Muscle of arm (tissue), 12 donors: Measurements from ENCODE around the gene PLIN5. TPM values are rescaled to one million over a fixed set of nuclear protein-coding genes. Genes with fewer than 3 reads are reported as not detected.

ENCODE experiments used
- DNase-seq: peaks from one replicate; pipeline ENCODE4 v3.0.0-alpha.2; 2013
- polyA plus RNA-seq, 12 donors: library from polyadenylated mRNA; unstranded; fragments of 120-200 nt; gene quantifications; one replicate each; pipeline ENCODE4 v1.2.1, GENCODE V29; 2013; ENCODE audit not compliant: insufficient read length in 12 of 12

Gene PLIN5
- polyA plus RNA-seq, 12 donors, result 0.61 to 3.7 (median 2.5) TPM; not detected in 2

DNA sequence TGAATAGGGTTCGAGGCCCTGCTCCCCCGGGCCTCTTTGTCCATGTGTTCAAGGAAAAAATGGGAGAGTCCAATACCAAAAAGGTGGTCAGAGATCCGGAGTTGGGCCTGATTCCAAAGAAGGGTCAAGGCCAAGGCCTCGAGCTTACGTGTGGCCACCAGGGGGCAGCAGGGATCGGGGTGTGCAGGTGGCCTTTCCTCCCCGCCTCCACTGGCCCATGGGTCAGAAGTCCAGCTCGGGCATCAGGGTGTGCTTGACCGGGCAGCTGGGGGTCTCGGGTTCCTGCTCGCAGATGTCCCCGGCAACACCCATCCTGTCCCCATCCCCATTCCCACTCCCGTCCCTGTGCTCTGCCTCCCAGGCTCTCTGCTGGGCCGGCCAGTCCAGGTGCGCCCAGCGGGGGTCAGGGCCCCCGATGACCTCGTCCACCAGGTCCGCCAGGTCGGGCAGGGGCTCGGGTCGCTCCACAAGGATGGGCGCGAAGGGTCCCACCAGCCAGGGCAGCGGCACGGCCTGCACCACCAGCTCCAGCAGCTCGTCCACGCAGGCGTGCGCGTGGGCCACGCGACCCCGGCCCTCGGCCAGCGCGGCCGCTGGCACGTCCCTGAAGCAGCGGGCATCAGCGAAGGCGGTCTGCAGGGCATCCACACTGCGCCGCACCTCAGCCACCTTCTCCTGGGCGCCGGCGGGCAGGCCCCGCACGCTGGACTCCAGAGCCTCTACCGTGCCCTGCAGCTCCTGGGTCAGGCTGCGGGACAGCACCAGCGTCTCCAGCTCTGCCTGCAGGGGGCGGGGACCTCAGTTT, 11.5 kb downstream of the PLIN5 start:
- DNase-seq, result no peak

GRCh38 chr19:4522291-4523002, 12.6 kb downstream of the PLIN5 start:
- no peak for DNase-seq

DNA sequence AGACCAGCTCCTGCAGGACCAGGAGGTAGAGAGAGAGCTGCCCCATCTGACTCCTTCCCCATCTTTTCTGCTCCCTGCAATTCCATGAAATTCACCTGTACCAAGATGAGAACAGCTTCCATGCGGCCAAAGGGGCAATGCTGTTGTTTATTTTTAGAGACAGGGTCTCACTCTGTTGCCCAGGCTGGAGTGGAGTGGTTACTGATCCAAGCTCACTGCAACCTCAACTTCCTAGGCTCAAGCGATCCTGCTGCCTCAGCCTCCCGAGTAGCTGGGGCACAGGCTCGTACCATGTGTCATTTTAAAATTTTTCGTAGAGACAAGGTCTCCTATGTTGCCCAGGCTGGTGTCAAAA, 13.2 kb downstream of the PLIN5 start:
- DNase-seq, result no peak

DNA sequence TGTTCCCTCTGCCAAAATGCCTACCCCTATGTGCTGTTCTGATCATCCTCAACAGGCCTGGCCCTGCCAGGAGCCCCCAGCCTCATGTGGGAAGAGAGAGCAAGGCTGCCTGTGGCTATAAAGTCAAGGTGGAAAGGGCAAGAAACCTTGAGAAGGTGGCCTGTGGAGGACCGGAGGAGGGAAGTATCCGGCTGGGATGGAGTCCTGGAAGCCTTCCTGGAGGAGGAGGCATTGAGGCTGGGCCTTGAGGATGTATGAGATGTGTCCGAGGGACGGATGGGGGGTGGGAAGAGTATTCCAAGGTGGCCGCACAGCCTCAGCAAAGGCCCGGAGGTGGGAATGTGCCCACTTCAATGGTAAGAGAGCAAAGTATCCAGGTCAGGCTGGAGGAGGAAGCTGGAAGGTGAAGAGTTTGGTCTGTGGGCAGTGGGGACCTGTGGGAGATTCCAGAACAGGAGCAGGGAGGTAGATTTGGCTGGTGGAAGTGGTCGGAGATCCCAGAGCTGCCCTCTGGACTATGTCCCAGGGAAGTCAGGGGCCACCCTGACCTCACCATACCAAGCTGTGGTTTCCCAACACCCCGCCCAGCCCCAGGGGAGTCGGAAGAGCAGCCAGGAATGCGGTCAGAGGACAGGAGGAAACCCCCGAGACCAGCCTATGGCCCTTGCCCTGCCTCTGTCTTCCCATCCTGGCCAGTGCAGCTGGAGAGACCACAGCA, 13.7 kb downstream of the PLIN5 start:
- DNase-seq, result no peak

DNA sequence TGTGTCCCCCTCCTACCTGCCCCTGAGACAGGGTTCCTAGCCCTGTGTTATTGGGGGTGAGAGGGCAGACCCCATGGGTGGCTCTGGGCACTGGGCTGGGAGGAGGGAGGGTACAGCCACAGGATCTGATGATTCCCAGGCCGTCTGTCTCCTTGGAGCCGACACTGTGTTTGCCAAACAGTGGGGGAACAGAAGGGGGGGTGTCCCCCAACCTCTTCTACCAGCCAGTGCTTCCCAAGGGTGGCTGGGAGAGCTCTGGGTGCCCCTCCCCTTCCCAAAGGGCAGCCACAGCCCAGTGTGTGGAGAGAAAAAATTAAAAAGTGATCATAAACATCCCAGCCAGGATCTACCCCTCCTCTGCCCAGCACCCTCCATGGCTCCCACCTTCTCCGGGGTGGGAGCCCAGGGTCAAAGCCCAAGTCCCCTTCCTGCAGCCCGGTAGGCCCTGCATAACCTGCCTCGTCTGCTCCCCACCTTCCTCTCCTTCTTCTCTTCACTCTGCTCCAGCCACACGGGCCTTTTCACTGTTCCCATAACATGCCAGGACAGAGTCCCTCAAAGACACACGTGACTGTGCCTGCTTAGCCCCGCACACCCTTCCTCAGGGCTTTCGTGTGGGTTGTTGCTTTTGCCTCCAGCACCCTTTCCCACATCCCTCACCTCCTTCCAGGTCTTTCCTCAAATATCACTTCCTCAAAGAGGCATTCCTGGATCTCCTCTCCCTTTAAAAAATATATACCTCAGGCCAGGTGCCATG, 15.3 kb downstream of the PLIN5 start:
- DNase-seq, result no peak

- no peak for DNase-seq
These were observed 15.9 kb downstream of the PLIN5 start for GRCh38 chr19:4519172-4519496.

GRCh38 chr19:4518345-4519171, 16.5 kb downstream of the PLIN5 start, which contains the start of gene PLIN4:
PLIN4 (minus strand) TSS chr19:4518486; CDS start chr19:4518272, 214 bp downstream.
- DNase-seq, result peak; percentile 38

GRCh38 chr19:4517451-4518057, 17.5 kb downstream of the PLIN5 start:
- no peak for DNase-seq

- no peak for DNase-seq
These were observed 18.1 kb downstream of the PLIN5 start for GRCh38 chr19:4516939-4517300.

DNA sequence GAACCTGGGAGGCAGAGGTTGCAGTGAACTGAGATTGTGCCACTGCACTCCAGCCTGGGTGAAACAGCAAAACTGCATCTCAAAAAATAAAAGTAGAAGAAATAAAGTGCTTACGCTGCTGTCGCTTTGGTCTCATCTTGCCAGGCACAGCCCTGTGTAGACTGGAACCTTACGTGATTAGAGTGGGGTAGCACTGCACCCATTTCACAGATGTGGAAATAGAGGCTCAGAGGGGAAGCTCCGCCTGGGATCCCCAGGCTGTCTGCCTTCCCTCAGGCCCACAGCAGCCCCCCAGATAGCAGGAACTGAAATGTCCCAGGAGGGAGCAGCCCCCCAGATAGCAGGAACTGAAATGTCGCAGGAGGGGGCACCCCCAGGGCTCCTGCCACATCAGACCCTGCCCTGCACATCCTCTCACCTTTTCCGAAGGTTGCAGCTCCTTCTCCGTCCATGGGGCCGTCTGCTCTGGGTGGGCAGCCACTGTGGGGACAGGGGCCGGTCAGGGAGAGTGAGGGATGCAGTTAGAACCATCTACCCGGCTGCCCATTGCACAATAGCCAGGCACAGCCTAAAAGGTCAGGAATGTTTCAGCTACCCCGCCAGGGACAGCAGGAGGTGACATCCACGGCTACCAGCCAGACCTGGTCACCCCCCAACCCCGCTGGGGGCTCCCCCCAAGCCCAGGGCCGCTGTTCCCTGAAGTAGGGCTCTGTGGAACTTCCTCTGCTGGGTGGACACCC, 18.7 kb downstream of the PLIN5 start:
- no peak for DNase-seq

- DNase-seq, result no peak
These were observed 19.3 kb downstream of the PLIN5 start for GRCh38 chr19:4515732-4516131.

GRCh38 chr19:4513248-4513647, 21.8 kb downstream of the PLIN5 start:
- no peak for DNase-seq

DNA sequence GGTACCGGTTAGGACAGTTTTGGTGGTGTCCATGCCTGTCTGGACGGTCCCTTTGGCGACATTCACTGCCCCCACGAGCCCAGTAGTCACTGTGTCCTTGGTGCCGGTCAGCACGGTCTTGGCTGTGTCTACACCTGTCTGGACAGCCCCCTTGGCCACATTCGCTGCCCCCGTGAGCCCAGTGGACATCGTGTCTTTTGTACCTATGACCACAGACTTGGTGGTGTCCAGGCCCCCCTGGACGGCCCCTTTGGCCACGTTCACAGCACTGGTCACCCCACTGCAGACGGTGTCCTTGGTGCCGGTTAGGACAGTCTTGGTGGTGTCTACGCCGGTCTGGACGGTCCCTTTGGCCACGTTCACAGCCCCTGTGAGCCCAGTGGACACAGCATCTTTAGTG, 23.0 kb downstream of the PLIN5 start:
- no peak for DNase-seq

- DNase-seq, result no peak
These were observed 23.5 kb downstream of the PLIN5 start for GRCh38 chr19:4511300-4512054.

DNA sequence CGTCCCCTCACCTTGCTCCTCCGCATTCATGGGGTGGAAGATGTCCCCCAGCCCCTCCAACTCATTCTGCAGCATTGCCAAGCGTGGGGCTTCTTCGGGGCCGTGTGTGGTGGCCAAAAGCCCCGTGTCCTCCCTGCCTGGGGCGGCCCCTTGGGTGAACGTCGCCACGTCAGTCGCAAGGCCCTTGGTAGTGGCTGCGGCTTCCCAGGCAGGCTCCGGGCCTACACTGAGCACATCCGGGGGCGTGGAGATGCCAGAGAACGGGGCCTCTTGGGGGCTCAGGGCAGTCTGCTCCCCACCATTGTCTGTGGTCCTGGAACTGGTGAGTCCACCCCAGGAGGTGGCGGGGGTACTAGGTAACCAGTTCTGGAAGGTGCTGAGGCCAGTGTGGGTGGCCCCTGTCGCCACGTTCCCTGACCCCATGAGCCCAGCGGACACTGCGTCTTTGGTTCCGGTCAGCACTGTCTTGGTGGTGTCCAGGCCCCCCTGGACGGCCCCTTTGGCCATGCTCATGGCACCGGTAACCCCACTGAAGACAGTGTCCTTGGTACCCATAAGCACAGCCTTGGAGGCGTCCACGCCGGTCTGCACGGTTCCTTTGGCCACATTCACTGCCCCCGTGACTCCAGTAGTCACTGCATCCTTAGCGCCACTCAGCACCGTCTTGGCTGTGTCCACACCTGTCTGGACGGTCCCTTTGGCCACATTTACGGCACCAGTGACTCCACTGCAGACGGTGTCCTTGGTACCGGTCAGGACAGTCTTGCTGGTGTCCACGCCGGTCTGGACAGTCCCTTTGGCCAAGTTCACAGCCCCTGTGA, 24.4 kb downstream of the PLIN5 start:
- DNase-seq, result no peak

- DNase-seq, result no peak
These were observed 26.3 kb downstream of the PLIN5 start for GRCh38 chr19:4508698-4509097.

DNA sequence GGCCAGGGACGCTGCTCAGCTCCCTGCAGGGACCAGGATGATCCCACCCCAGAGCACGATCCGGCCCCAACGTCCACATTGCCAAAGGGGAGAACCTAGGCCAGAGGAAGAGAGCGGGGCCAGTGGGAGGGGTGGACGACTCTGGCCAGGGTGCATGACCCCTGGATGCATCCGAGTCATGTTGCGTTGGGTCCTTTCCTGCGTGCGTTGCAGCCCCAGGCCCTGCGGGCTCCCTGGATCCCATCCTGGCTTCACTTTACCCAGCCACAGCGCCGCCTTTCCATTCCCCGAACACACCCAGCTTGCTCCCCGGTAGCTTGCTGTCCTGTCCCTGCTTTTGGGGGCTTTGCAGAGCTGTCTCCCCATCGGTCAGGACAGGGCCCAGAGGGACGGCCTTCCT, 27.2 kb downstream of the PLIN5 start:
- no peak for DNase-seq

GRCh38 chr19:4507150-4507452, 27.9 kb downstream of the PLIN5 start:
- no peak for DNase-seq
